ENCODE results near the gene GNG7.
"Not testable (repeated sequence)": the region's sequence is repeated elsewhere in the genome, so short reads cannot be mapped to it uniquely, and the experiment has no call there.

DNA sequence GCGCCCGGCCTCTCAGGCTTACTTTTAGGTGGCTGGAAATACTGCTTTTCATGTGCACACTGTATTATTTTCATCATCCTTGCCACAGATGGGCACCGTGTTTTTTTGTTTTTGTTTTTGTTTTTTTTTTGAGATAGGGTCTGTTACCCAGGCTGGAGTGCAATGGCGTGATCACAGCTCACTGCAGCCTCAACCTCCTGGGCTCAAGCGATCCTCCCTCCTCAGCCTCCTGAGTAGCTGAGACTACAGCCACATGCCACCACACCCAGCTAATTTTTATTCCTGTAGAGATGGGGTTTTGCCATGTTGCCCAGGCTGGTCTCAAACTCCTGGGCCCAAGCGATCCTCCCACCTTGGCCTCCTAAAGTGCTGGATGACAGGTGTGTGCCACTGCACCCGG, 144.4 kb downstream of the GNG7 start:
- TF ChIP-seq EZH2phosphoT487 (IDR thresholded peaks at IDR 0.05; ENCODE audit: insufficient read depth, low read depth); EZH2 (IDR thresholded peaks at IDR 0.05; ENCODE audit: insufficient read depth, poor library complexity, severe bottlenecking): not testable (repeated sequence)
